ENCODE results near the gene FCRL2.
"Not testable (repeated sequence)": the region's sequence is repeated elsewhere in the genome, so short reads cannot be mapped to it uniquely, and the experiment has no call there.

FCRL2 gene

GRCh38 chr1:157751283-157751682 is 25.6 kb downstream of the FCRL2 start:
- FAIRE-seq, result no peak

GRCh38 chr1:157748262-157748817 is 28.6 kb downstream of the FCRL2 start:
- FAIRE-seq, result no peak

GRCh38 chr1:157739229-157739901 is 37.6 kb downstream of the FCRL2 start:
- no peak for FAIRE-seq

- FAIRE-seq, result not testable (repeated sequence)
Measured at GRCh38 chr1:157735991-157736390, 40.9 kb downstream of the FCRL2 start.

- FAIRE-seq, result no peak
Measured at GRCh38 chr1:157734321-157734720, 42.6 kb downstream of the FCRL2 start.

GRCh38 chr1:157732755-157733154 is 44.2 kb downstream of the FCRL2 start:
- no peak for FAIRE-seq

- no peak for FAIRE-seq
Measured at GRCh38 chr1:157725221-157725577, 51.7 kb downstream of the FCRL2 start.

GRCh38 chr1:157724537-157725220 is 52.3 kb downstream of the FCRL2 start:
- FAIRE-seq, result no peak

- FAIRE-seq, result no peak
Measured at GRCh38 chr1:157723157-157723556, 53.8 kb downstream of the FCRL2 start.

- FAIRE-seq, result no peak
Measured at GRCh38 chr1:157721985-157722384, 54.9 kb downstream of the FCRL2 start.

GRCh38 chr1:157715736-157716135 is 61.2 kb downstream of the FCRL2 start:
- no peak for FAIRE-seq

GRCh38 chr1:157711802-157712201 is 65.1 kb downstream of the FCRL2 start:
- FAIRE-seq, result no peak

GRCh38 chr1:157704878-157705277 is 72.1 kb downstream of the FCRL2 start:
- no peak for FAIRE-seq

- no peak for FAIRE-seq
Measured at GRCh38 chr1:157703981-157704380, 73.0 kb downstream of the FCRL2 start.

- FAIRE-seq, result no peak
Measured at GRCh38 chr1:157702308-157702825, 74.6 kb downstream of the FCRL2 start.

- no peak for FAIRE-seq
Measured at GRCh38 chr1:157700732-157701131, 76.2 kb downstream of the FCRL2 start, which contains the start of gene FCRL3. Gene FCRL3 (minus strand): TSS chr1:157700769. CDS start chr1:157700489, 280 bp downstream.

- FAIRE-seq, result no peak
Measured at GRCh38 chr1:157700305-157700704, 76.6 kb downstream of the FCRL2 start.

GRCh38 chr1:157697781-157698569 is 79.0 kb downstream of the FCRL2 start:
- no peak for FAIRE-seq

GRCh38 chr1:157696966-157697628 is 79.8 kb downstream of the FCRL2 start:
- FAIRE-seq, result no peak

All from A204.1 (cell line).